Measurements from ENCODE around the gene MRGPRE.

Gene MRGPRE

GRCh38 chr11:3181725-3182461, 50.3 kb downstream of the MRGPRE start:
- TF ChIP-seq CEBPB (IDR thresholded peaks at IDR 0.05) (no peak), EGR1 (IDR thresholded peaks at IDR 0.05) (no peak), MAX (IDR thresholded peaks at IDR 0.05) (no peak), NFIC (IDR thresholded peaks at IDR 0.05) (no peak), ZBTB7A (IDR thresholded peaks at IDR 0.05; ENCODE audit: low read depth) (no peak), RAD21 (IDR thresholded peaks at IDR 0.05; ENCODE audit: low read depth) (no peak), TCF12 (IDR thresholded peaks at IDR 0.05; ENCODE audit: low read depth) (no peak), CREB1 (IDR thresholded peaks at IDR 0.05; ENCODE audit: low read depth) (no peak), TEAD4 (IDR thresholded peaks at IDR 0.05) (no peak)
- TF ChIP-seq, protein P1, sequence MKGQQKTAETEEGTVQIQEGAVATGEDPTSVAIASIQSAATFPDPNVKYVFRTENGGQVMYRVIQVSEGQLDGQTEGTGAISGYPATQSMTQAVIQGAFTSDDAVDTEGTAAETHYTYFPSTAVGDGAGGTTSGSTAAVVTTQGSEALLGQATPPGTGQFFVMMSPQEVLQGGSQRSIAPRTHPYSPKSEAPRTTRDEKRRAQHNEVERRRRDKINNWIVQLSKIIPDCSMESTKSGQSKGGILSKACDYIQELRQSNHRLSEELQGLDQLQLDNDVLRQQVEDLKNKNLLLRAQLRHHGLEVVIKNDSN (IDR thresholded peaks at IDR 0.05) = no peak
- TF ChIP-seq, protein P2, sequence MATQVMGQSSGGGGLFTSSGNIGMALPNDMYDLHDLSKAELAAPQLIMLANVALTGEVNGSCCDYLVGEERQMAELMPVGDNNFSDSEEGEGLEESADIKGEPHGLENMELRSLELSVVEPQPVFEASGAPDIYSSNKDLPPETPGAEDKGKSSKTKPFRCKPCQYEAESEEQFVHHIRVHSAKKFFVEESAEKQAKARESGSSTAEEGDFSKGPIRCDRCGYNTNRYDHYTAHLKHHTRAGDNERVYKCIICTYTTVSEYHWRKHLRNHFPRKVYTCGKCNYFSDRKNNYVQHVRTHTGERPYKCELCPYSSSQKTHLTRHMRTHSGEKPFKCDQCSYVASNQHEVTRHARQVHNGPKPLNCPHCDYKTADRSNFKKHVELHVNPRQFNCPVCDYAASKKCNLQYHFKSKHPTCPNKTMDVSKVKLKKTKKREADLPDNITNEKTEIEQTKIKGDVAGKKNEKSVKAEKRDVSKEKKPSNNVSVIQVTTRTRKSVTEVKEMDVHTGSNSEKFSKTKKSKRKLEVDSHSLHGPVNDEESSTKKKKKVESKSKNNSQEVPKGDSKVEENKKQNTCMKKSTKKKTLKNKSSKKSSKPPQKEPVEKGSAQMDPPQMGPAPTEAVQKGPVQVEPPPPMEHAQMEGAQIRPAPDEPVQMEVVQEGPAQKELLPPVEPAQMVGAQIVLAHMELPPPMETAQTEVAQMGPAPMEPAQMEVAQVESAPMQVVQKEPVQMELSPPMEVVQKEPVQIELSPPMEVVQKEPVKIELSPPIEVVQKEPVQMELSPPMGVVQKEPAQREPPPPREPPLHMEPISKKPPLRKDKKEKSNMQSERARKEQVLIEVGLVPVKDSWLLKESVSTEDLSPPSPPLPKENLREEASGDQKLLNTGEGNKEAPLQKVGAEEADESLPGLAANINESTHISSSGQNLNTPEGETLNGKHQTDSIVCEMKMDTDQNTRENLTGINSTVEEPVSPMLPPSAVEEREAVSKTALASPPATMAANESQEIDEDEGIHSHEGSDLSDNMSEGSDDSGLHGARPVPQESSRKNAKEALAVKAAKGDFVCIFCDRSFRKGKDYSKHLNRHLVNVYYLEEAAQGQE (IDR thresholded peaks at IDR 0.05; ENCODE audit: low read depth) = no peak

DNA sequence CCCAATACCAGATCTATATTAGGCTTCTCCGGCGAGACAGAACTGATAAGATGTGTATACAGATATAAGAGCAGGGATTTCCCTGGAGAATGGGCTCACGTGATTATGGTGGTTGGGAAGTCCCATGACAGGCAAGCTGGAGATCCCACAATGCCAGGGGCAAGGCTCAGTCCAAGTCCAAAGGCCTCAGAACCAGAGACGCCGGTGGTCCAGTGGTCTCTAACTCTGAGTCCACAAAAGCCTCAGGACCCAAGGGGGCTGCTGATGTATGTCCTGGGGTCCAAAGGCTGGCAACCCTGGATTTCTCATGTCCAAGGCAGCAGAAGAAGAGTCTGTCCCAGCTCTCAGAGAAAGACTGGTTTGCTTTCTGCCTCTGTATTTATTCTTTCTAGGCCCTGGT, 51.3 kb downstream of the MRGPRE start:
- TF ChIP-seq FOXM1 (IDR thresholded peaks at IDR 0.05; ENCODE audit: borderline replicate concordance, low read depth) (no peak), CEBPB (IDR thresholded peaks at IDR 0.05) (no peak), NFIC (IDR thresholded peaks at IDR 0.05) (no peak), ZBTB7A (IDR thresholded peaks at IDR 0.05; ENCODE audit: low read depth) (no peak), TEAD4 (IDR thresholded peaks at IDR 0.05) (no peak), TAF1 (IDR thresholded peaks at IDR 0.05; ENCODE audit: low read depth) (no peak), EGR1 (IDR thresholded peaks at IDR 0.05) (no peak), YY1 (IDR thresholded peaks at IDR 0.05; ENCODE audit: low read depth) (no peak), MAX (IDR thresholded peaks at IDR 0.05) (no peak), CREB1 (IDR thresholded peaks at IDR 0.05; ENCODE audit: low read depth) (no peak), TCF12 (IDR thresholded peaks at IDR 0.05; ENCODE audit: low read depth) (no peak), EP300 (IDR thresholded peaks at IDR 0.05; ENCODE audit: borderline replicate concordance) (no peak), RAD21 (IDR thresholded peaks at IDR 0.05; ENCODE audit: low read depth) (no peak)
- TF ChIP-seq, protein P2 (IDR thresholded peaks at IDR 0.05; ENCODE audit: low read depth) = no peak
- TF ChIP-seq, protein P1 (IDR thresholded peaks at IDR 0.05) = no peak

GRCh38 chr11:3178349-3178748, 53.9 kb downstream of the MRGPRE start:
- TF ChIP-seq TEAD4 (IDR thresholded peaks at IDR 0.05) (no peak), CEBPB (IDR thresholded peaks at IDR 0.05) (peak; percentile 74)

- no peak for TF ChIP-seq CEBPB (IDR thresholded peaks at IDR 0.05)
- no peak for TF ChIP-seq TEAD4 (IDR thresholded peaks at IDR 0.05)
- TF ChIP-seq YY1 (IDR thresholded peaks at IDR 0.05; ENCODE audit: low read depth) = no peak
- no peak for TF ChIP-seq MAX (IDR thresholded peaks at IDR 0.05)
Observed at GRCh38 chr11:3177931-3178330, 54.3 kb downstream of the MRGPRE start.
